ENCODE data around the gene IFT80.

The IFT80 gene

DNA sequence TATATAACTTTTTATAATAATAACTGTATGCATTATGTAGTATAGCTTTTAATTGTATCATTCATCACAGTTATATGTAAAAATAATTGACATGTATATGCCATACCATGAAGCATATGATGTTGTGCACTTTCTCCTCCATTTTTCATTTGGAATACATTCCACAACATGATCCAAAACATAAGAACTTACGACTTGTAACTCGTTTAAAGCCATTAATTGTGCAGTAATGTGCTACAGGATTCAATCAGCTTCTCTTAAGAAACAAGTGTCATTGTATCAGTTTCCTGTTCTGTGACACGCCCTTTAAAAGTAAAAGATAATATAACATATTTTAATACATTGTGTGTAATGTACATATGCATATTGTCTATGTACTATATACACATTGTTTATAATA is 171.6 kb downstream of the IFT80 start:
- CTCF ChIA-PET: no interaction called here
- DNase-seq (ENCODE audit: low read depth, low spot score): no peak
- no peak overlapping the region for H3K4me3 ChIP-seq (ENCODE audit: low read depth, low read length)
- POLR2A ChIA-PET: no interaction called here
- TF ChIP-seq, protein P1, sequence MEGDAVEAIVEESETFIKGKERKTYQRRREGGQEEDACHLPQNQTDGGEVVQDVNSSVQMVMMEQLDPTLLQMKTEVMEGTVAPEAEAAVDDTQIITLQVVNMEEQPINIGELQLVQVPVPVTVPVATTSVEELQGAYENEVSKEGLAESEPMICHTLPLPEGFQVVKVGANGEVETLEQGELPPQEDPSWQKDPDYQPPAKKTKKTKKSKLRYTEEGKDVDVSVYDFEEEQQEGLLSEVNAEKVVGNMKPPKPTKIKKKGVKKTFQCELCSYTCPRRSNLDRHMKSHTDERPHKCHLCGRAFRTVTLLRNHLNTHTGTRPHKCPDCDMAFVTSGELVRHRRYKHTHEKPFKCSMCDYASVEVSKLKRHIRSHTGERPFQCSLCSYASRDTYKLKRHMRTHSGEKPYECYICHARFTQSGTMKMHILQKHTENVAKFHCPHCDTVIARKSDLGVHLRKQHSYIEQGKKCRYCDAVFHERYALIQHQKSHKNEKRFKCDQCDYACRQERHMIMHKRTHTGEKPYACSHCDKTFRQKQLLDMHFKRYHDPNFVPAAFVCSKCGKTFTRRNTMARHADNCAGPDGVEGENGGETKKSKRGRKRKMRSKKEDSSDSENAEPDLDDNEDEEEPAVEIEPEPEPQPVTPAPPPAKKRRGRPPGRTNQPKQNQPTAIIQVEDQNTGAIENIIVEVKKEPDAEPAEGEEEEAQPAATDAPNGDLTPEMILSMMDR (IDR thresholded peaks at IDR 0.05; ENCODE audit: insufficient read depth, low read length, missing control alignments): no peak

DNA sequence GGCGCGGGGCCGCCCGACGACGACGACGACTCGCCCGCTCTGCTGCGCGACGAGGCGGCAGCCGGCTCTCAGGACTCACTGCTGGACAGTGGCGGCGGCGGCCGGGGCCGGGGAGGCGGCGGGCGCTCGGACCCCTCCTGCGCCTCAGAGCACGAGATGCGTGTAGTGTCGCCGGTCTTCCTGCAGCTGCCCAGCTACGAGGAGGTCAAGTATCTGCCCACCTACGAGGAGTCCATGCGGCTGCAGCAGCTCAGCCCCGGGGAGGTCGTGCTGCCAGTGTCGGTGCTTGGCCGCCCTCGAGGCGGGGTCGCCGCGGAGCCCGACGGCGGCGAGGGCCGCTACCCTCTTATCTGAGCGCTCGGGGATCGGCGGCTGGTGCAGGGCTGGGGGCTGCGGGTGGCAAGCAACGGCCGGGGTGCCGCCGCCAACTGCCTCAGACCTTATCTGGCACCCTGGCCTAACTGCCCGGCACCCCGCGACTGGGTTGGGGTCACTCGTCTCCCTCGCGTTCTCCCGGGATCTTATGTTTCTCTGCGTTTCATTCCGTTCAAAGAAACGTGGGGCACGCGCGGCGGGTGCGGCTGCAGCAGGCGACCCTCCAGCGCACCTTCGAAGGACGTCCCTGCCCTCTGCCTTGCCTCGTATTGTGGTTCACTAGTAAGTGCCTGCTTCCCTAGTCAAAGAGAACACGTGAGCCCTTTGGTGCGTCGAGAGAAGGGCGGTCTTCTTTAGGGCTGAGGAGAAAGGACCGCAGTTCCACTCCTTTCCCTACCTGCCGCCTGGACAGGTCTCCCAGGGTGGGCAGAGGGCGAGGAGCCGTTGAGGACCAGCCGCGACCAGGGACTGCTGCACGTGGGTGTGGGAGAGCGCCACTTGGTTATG is 172.8 kb downstream of the IFT80 start:
- CTCF ChIA-PET: interaction anchor here (1.2 to 1.8 kb wide), 3 partner anchors 8 to 15 kb away, joined by 4 to 8 read pairs (median 5); no protein-coding TSS in a partner anchor
- peak overlapping the region; percentile 57 for H3K4me3 ChIP-seq (ENCODE audit: low read depth, low read length)
- POLR2A ChIA-PET: no interaction called here
- no peak for DNase-seq (ENCODE audit: low read depth, low spot score)
- TF ChIP-seq, protein P1 (IDR thresholded peaks at IDR 0.05; ENCODE audit: insufficient read depth, low read length, missing control alignments): no peak

DNA sequence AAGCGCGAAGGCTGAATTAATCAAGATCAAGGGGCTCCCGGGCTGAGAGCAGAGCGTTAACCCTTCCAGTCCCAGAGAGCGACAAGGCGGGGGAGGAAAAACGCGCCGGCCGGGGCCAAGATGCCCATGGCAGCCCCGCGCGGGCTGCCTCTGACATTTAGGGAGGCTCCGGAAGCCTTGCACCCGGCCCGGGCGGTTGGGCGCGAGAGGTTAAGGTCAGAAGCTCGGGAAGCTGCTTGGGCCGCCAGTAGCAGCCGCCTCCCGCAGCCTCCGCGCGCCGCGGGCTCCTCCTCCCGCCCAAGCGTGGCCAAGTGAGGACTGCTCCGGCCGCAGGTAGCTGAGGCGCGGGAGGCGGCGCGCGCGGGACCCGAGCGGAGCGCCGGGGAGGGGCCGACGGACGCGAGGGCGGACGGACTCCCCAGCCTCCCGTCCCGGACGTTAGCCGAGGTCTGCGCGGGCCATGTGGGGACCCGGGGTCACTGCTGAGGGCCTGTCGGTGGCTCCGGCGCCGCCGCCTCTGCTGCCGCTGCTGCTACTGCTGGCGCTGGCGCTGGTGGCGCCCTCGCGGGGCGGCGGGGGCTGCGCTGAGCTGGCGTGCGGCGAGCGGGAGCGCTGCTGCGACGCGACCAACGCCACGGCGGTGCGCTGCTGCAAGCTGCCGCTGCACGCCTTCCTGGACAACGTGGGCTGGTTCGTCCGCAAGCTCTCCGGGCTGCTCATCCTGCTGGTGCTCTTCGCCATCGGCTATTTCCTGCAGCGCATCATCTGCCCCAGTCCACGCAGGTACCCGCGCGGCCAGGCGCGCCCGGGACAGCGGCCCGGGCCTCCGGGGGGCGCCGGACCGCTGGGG is 173.6 kb downstream of the IFT80 start, which contains the start of gene C3orf80:
TSS of gene C3orf80 (plus strand) at position 247 of the 850 bp plus-strand sequence. CDS start at position 461, 214 bp downstream.
- H3K4me3 ChIP-seq (ENCODE audit: low read depth, low read length): peak within 1 kb of the TSS; percentile 57
- ChIA-PET CTCF (interaction anchor here (0.6 to 1.8 kb wide), 6 partner anchors 9 to 62 kb away, joined by 3 to 8 read pairs (median 4); no protein-coding TSS in a partner anchor), POLR2A (no interaction called here)
- no peak for DNase-seq (ENCODE audit: low read depth, low spot score)
- TF ChIP-seq, protein P1 (IDR thresholded peaks at IDR 0.05; ENCODE audit: insufficient read depth, low read length, missing control alignments): no peak

DNA sequence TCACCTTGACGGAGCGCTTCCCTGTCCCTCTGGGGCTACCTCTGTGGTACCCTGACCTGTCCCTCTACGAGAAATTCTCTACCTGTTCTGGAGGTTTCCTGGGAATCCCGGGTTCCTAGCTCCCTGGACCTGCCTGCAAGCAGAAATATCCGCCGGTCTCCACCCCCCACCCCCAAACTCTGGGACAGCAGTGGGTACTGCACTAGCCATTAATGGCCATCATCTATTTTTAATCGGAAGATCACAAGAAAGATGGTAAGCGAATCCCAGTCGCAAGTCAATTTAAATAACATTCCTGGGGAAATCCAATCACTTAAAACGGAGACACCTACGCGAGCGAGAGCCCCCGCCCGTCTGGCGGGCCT is 174.2 kb downstream of the IFT80 start:
- peak overlapping the region; percentile 57 for H3K4me3 ChIP-seq (ENCODE audit: low read depth, low read length)
- DNase-seq (ENCODE audit: low read depth, low spot score): no peak
- ChIA-PET CTCF (interaction anchor here (0.6 to 1.8 kb wide), 4 partner anchors 10 to 30 kb away, joined by 3 to 8 read pairs (median 4); no protein-coding TSS in a partner anchor), POLR2A (no interaction called here)
- TF ChIP-seq, protein P1 (IDR thresholded peaks at IDR 0.05; ENCODE audit: insufficient read depth, low read length, missing control alignments): no peak

DNA sequence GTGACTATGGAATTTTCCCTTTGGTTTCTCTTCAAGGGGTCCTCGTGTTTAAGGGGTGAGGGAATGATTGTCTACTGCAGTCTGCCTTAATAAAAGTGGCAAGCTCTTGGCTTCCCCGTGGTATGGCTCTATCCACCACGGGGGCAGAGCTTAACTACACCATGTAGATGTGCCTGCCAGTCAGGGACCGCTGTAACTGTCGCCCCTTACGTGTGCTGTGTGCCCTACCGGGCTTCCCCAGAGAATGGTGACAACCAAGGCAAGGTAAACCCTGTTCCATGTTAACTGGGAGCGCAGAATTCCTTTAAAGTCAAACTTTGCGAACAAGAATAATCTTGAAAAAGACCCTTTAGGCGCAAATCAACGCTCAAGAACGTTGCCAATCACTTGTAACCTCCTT is 174.8 kb downstream of the IFT80 start:
- CTCF ChIA-PET: no interaction called here
- TF ChIP-seq, protein P1 (IDR thresholded peaks at IDR 0.05; ENCODE audit: insufficient read depth, low read length, missing control alignments): no peak
- POLR2A ChIA-PET: no interaction called here
- DNase-seq (ENCODE audit: low read depth, low spot score): no peak
- no peak overlapping the region for H3K4me3 ChIP-seq (ENCODE audit: low read depth, low read length)

DNA sequence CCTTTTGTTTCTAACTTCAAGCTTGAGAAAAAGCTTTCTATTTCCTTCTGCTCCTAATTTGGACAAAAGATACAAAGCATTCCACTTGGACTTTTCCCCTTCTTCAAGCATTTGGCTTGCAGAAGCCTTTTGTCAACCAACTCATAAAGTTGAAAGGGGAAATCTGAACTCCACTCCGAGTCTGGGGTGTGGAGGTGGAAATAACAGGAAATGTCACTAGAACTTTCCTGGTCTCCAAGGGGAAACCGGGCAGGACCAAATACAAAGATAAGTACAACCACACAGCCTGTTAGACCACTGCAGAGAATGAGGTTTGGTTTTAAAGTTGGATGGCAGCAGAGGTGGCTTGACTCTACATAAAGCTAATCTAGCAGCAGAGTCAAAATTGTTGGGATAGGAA is 178.0 kb downstream of the IFT80 start:
- ChIA-PET CTCF (interaction anchor here (1.2 to 2.2 kb wide), 2 partner anchors 10 to 188 kb away, joined by 3 to 9 read pairs; no protein-coding TSS in a partner anchor), POLR2A (no interaction called here)
- H3K4me3 ChIP-seq (ENCODE audit: low read depth, low read length): no peak overlapping the region
- TF ChIP-seq, protein P1 (IDR thresholded peaks at IDR 0.05; ENCODE audit: insufficient read depth, low read length, missing control alignments): no peak
- DNase-seq (ENCODE audit: low read depth, low spot score): no peak
